ENCODE data around the gene SUSD1. TPM values are rescaled to one million over a fixed set of nuclear protein-coding genes. Genes with fewer than 3 reads are reported as not detected.
"Not testable (repeated sequence)": the region's sequence is repeated elsewhere in the genome, so short reads cannot be mapped to it uniquely, and the experiment has no call there.

The SUSD1 gene
- 11.2 and 15.0 TPM in 2 replicates for total RNA-seq (2014; rRNA removed; shearing (Covaris generic))

DNA sequence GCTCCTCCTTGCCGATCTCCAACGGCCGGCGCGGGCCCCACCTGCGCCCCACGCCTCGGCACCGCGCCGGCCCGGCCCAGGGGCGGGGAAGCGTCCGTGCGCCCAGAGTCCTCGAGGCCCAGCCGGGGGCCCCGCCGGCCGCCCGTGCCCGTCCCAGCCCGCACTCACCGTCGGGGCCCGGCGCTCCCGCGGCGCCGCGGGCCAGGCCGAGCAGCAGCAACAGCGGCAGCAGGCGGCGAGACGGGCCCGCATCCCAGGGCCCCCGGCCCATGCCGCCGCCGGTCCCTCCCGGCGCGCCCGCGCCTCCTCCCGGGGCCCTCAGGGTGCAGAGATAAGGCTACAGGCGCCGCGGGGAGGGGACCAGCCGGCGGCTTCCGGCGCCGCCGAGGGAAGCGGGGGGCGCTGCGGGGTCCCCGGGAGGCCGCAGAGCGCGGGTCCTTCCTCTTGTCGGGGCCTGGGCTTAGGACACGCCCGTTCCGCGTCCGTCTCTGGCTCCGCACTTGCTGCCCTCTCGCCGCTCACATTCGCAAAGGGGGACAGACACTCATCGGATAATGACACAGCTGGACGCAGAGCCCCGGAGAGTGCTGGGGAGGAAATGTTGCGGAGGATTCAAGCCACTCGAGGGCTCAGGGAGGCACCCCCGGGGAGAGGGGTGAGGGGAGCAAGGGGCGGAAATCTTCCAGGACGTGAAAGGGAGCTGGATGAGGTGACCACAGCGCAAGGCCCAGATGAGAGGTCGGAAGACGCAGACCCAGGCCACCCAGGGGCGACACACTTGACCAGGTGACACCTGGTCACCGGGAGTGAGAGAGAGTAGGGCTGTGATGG, at the start of gene SUSD1:
Gene SUSD1, minus strand, starts transcription at position 333 of the 831 bp plus-strand sequence. Its CDS starts 62 bp downstream, at position 271.
- DNase-seq (ENCODE audit: low spot score): peak; percentile 58

DNA sequence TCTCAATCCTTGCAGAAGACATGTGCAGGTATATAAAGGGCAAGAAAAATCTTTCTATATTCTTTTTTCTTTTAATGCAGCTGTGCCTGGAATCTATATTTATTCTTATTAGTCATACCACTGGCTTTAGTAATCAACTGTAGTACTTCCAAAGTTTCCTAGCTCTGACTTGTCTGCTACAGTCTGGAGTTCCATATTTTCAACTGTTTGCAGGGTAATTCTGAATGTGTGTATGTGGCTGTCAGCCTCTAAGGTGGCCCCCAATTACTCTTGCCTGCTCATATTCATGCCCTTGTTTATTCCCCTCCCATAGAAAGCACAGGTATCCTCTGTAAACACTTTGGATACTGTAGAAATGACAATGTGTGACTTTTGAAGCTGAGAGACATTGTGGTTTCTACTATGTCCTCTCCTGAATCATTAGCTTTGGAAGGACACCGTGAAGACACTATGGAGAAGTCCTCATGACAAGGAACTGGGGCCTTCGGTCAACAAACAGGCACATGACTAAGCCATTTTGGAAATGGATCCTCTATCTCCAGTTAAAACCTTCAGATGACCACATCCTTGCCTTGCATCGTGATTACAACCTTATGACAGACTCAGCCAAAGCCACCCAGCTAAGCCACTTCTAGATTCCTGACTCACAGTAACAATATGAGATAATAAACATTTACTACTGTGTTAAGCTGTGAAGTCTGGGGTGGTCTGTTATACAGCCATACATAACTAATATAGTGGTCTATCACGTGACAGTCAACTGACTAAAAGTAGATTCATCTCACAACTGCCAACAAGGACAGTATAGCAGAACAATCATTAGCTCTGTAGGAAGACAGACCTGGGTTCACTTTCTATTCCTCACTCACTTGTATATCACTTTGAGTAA, 49.5 kb upstream of the SUSD1 start:
- DNase-seq (ENCODE audit: low spot score): no peak

DNA sequence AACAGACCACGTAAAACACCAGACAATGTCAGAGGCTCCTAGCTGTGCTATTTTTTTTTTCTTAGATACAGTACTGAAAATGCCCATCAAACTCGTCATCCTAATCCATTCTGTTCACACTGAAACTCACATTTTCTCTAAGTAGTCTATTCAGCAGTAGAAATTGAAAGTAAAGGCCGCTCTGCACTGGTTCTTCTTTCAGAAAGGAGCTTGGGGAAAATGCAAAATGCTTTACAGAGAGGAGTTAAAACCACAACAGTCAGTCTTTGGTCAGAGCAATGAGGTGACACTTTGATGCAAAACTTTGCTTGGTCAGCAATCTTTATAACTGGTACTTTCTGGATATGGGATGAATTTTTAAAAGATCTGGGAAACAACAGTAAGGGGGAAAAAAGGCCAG, 43.8 kb upstream of the SUSD1 start:
- DNase-seq (ENCODE audit: low spot score): no peak

DNA sequence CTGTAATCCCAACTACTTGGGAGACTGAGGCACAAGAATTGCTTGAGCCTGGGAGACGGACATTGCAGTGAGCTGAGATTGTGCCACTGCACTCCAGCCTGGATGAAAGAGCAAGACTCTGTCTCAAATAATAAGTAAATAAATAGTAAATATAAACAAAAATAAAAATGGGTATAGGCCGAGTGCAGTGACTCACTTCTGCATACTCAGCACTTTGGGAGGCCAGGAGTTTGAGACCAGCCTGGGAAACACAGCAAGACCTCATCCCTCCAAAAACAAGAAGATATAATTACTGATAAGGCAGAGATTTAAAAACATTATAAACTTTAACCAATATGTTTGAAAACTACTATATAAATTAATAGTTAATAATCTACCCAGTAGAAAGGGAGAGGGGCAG, 37.8 kb upstream of the SUSD1 start:
- DNase-seq (ENCODE audit: low spot score): no peak

DNA sequence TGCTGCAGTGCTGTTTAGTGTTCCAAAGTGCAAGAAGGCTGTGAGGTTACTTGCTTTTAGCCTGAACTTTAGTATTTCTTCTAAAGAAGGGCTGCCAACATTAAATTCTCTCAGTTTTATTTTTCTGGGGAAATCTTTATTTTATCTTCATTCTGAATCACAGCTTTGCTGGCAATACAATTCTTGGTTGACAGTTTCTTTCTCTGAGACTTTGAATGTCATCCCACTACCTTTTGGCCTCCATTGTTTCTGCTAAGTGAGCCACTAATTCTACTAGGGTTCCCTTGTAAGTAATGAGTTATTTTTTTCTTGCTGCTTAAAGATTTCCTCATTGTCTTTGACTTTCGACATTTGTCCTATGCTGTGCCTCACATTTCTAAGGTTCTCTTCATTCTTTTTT, 32.4 kb upstream of the SUSD1 start:
- no peak for DNase-seq (ENCODE audit: low spot score)

DNA sequence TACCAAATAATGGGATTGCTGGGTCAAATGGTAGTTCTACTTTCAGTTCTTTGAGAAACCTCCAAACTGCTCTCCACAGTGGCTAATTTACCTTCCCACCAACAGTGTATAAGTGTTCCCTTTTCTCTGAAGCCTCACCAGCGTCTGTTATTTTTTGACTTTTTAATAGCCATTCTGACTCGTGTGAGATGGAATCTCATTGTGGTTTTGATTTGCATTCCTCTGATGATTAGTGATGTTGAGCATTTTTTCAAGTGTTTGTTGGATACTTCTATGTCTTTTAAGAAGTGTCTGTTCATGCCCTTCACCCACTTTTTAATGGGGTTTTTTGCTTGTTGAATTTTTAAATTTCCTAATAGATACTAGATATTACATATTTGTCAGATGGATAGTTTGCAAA, 28.4 kb upstream of the SUSD1 start:
- DNase-seq (ENCODE audit: low spot score): no peak

DNA sequence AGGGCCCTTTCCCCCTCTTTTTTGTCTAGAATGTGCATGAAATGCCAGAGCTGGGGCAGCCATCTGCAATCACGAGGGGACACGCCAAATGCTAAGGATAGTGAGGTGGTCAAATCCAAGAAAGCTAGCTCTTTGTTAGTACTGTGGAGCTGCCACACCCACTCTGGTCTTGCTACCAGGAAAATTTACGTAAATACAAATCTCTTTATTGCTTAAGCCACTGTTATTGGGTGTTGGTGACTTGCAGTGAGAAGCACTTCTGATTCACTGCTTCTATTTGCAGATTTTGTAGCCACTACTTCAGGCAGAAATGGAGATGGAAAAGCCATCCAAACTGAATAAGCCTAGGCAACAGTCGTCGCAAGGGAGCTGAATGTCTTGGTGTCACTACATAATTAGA, 25.6 kb upstream of the SUSD1 start:
- DNase-seq (ENCODE audit: low spot score): no peak

DNA sequence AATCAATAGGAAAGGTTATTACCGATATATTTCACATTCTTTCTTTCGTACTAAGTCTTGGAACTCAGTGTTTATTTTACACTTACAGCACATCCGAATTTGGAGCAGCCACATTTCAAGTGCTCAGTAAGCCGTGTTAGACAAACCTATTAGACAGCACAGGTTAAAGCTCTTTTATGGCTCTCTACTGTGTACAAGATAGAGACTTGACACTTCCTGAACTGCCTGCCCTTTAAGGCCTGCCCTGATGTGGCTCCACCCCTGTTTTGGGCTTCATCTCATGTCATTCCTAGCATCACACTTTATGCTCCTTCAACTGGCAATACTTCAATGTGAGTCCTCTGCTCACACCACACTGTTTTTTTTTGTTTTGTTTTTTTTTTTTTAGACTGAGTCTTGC, 23.5 kb upstream of the SUSD1 start:
- DNase-seq (ENCODE audit: low spot score): no peak

DNA sequence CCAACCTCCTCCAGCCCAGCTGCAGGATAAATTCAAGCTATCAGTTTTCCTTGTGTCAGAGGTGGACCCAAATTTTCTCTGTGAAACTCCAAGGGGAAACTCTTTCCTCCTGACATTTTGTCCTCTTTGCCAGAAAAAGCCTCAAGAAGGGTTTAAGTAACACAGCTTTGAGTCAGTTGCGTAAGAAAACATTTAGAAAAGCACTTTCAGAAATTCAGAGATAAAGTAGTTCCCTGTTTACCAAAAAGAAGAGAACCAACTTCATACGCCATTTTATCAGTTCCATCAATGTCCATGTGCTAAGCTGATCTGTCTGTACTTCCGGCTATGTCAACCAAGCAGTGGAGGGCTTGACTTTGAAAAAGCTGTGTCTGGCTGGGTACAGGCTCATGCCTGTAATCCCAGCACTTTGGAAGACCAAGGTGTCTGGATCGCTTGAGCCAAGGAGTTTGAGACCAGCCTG, 19.9 kb upstream of the SUSD1 start:
- DNase-seq (ENCODE audit: low spot score): no peak

DNA sequence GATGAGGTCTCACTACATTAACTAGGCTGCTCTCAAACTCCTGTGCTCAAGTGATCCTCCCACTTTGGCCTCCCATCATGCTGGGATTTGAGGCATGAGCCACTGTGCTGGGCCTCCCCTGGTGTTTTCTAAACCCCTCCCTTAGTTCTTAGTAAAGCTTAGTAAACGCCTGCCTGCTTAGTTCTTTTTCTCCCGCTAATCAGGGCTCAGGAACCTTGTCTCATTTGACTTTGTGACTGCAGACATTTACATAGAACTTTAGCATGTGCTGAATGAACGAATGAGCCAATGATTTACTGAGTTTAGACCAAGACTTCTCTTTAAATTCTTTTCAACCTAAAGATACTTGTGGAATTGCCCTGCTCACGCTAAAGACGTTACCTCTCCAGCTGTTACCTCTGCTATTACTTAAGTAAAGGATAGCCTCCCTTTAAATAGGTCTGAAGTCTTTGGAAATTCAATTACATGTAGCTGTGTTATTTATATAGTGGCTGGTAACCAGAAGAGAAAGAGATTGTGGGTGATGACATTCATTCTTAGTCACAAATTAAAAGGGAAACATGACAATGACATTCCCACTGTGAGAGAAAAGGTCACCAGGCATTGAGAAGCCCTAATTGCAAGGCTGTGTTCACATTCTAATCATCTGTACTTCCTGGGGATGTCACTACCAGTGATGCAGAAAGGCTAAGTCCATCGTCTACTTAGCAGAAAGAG, 18.6 kb upstream of the SUSD1 start:
- DNase-seq (ENCODE audit: low spot score): no peak

DNA sequence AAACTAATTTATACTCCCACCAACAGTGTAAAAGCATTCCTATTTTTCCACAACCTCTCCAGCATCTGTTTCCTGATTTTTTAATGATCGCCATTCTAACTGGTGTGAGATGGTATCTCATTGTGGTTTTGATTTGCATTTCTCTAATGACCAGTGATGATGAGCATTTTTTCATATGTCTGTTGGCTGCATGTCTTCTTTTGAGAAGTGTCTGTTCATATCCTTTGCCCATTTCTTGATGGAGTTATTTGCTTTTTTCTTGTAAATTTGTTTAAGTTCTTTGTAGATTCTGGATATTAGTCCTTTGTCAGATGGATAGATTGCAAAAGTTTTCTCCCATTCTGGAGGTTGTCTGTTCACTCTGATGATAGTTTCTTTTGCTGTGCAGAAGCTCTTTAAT, 15.2 kb upstream of the SUSD1 start:
- not testable (repeated sequence) for DNase-seq (ENCODE audit: low spot score)

DNA sequence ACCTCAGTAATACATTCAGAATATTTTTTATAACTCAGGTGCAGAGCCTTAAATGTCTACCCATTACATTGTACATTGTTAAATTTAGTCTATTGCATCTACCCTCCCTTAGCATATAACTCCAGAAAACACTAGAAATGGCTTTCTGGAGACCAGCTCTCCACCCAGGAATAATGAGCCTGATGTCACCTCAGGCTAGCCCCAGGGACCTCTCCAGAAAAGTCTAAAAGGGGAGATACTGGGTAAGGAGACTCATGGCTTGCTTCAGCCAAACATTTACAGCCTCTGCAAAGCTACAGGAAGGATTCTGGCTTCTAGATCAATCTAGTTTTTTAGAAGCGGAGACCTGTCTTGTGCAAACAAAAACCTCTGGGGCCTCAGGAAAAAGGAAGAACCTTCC, 13.8 kb upstream of the SUSD1 start:
- DNase-seq (ENCODE audit: low spot score): no peak

DNA sequence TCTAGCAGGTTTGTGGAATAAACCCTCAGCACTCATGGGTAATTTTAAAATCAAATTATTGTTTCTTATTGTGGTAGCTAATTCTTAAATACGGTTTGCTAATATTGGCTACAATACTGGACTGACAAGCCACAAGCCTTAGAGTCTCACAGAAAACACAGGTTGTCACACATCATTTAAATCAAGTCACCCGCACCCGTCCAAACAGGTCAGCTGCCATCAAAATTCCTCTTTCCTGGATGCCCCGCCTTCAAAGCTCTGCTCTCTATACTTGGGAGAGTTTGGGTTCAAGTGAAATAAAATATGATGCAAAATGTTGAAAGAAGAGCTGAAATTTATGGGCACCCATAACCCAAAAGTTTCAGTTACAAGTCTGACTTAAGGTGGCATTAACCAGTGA, 12.3 kb upstream of the SUSD1 start:
- DNase-seq (ENCODE audit: low spot score): no peak

DNA sequence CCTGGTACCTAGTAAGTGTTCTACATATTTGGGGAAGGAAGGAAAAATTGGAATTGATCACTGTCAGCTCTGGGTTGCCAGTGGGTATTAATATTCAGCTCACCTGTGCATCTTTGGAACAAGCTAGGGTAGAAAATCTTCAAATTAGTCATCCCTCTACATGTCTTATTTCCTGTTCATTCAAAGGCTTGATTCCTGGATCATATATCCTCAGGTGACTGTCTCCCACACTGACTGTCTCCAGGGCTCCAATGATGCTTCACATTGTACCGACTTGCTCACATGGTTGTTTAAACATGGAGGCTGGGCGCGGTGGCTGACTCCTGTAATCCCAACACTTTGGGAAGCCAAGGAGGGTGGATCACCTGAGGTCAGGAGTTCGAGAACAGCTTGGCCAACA, 11.6 kb upstream of the SUSD1 start:
- no peak for DNase-seq (ENCODE audit: low spot score)

DNA sequence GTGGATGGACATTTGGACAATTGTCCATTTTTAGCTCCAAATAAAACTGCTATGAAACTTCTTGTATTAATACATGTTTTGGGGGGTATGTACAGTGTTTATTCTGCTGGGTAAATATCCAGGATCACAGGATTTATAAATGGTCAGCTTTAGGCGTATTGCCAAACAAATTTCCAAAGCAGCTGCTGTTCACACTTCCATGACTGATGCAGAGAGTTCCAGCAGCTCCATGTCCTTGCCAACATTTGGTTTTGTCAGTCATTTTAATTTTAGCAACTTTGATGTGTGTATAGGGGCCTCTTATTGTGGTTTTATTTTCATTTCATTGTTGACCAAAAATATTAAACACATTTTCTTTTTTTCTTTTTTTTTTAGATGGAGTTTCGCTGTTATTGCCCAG, 9.8 kb upstream of the SUSD1 start:
- no peak for DNase-seq (ENCODE audit: low spot score)

DNA sequence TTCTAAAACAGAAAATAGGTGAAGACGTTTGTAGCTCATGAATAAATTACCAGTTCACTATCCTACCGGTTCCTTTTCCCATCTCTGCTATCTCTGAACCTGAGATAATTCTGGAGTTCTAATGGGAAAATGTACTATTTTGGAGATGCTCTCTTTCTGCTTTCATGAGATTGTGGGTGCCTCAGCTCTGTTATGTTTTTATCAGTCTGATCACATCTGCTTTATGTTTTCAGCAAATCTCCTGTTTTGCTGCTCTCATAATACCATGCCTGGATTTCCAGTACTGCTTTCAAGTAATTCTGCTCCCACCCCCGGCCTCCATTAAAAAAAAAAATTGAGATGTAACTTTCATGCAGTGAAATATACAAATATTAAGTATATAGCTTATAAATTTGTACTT, 9.1 kb upstream of the SUSD1 start:
- no peak for DNase-seq (ENCODE audit: low spot score)

DNA sequence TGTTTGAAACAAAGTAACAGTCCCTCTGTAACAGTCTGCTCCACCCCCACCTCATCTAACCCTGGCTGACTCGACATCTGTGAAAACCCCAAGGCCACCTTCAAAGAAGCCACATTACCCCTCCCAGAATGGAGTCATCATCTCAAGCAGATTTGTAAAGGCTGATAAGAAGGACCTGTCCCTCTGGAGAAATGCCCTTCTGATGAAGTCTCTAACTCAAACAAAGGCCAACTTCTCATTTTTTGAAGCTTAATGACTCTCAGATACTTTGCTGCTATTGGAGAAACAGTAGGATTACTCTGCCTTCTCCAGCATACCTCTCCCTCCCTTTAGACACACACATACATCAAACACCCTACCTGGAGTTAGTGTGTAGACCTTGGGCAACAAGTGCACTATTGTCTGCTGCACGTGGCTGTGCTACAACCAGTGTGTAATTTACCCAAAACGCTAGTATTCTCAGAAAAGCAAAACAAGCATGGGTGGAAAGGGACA, 5.3 kb upstream of the SUSD1 start:
- DNase-seq (ENCODE audit: low spot score): peak; percentile 28

DNA sequence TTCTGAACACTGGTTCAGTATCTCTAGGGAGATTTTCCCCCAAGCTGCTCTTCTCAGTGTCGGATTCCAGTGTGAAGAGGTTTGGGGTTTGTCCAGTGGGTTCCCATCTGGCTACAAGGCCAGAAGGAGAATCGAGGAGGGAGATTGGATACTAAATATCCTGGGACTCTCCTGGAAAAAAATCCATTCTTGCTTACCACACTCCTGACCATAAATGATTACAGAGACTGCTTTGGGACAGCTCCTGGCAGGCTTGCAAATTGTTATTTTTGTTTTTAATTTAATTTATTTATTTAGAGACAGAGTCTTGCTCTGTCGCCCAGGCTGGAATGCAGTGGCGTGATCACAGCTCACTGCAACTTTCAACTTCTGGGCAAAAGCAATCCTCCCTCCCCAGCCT, 4.7 kb upstream of the SUSD1 start:
- DNase-seq (ENCODE audit: low spot score): no peak

DNA sequence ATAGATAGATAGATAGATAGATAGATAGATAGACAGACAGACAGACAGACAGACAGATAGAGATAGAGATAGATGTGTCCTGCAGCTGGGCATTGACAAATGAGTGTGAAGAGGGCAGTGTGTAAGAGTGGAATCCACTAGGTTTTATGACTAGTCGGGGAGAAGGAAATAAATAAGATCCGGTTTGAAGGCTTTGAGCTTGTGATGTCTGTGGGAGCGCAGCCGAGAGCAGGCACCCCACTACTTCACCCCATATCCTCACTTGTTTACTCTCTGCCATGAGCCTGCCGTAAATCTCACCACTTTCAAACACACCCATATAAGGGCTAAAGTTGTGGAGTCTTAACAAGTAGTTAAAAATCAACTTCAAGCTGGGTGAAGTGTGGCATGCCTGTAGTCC, 1.4 kb upstream of the SUSD1 start:
- DNase-seq (ENCODE audit: low spot score): peak; percentile 87

DNA sequence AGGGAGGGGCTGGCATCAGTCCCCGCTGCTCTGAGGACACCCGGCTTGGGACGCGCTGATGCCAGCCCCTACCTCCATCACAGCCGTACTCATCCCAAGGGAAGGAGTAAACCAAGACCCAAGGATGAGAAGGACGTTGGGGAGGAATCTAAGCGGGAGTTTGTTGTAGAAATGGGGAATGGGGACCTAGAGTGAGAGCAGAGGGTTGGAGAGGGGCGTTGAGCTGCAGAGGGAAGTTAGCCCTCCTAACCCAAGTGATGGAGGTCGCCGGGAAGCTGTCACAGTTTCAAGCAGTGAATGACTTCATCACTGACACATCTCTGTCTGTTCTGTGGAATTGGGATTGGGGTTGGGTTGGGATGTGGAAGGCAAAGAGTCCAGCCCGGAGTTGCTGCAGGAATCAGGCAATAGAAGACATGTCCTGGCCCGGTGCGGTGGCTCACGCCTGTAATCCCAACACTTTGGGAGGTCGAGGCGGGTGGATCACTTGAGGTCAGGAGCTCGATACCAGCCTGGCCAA, 759 bp upstream of the SUSD1 start:
- DNase-seq (ENCODE audit: low spot score): peak; percentile 38

DNA sequence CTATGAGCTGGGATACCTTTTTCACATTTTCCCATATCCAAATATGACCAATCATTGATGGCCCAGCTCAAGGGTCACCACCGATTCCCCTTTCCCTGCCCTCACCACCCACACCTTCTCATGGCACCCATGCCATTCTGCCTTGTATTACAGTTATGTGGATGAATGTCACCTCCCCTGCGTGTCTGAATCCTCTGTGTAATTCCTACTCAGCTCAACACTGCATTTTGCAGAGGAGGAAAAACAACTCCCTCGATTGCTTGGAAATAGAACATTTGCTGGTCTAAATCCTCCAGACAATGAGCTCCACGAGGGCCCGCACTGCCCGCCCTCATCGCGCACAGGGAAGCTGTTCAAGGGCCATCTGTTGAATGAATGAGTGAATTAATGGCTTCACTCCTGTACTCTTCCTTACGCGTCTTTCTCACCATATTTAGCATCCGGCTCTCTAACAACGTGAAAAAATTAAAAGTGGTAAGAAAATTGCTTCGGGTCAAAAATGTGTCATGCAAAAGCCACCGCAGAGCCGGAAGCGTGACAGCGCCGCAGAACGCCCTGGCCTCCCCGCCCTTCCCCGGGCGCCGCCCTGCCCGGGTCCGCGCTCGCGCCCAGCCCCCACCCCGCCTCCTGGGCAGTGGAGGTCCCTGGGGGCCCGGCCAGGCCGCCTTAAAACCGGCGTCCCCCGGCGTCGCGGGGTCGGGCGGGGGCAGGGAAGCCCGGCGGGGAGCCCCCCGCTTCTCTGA, 704 bp downstream of the SUSD1 start:
- peak; percentile 85 for DNase-seq (ENCODE audit: low spot score)

Data from HT-29 (cell line).